H9 (cell line): ENCODE results near the gene ACTN1. TPM values are rescaled to one million over a fixed set of nuclear protein-coding genes. Genes with fewer than 3 reads are reported as not detected.

Experiments
- DNase-seq: peaks from one replicate; pipeline ENCODE4 v3.0.0-alpha.2; 2017
- H2AFZ ChIP-seq: one replicate; pipeline ENCODE4 v1.6.1; 2013; ENCODE audit warnings: mild to moderate bottlenecking, low read length, control low read depth, moderate library complexity
- H2AK5ac ChIP-seq: 2 replicates; pipeline ENCODE4 v1.6.1; 2013; ENCODE audit warnings: low read length, control low read depth, mixed read lengths; ENCODE audit not compliant: insufficient read length
- H2BK120ac ChIP-seq: one replicate; pipeline ENCODE4 v1.6.1; 2013; ENCODE audit warnings: low read depth, mild to moderate bottlenecking, low read length, control low read depth, inconsistent platforms; ENCODE audit not compliant: poor library complexity, severe bottlenecking
- H2BK12ac ChIP-seq: 2 replicates; pipeline ENCODE4 v1.6.1; 2013; ENCODE audit warnings: low read length, control low read depth, mixed read lengths, low read depth; ENCODE audit not compliant: insufficient read length
- H2BK15ac ChIP-seq: 2 replicates; pipeline ENCODE4 v1.6.1; 2013; ENCODE audit warnings: low read depth, low read length, control low read depth
- H2BK20ac ChIP-seq: one replicate; pipeline ENCODE4 v1.6.1; 2013; ENCODE audit warnings: low read depth, mild to moderate bottlenecking, low read length, control low read depth, inconsistent platforms; ENCODE audit not compliant: poor library complexity, severe bottlenecking
- H2BK5ac ChIP-seq: 2 replicates; pipeline ENCODE4 v1.6.1; 2013; ENCODE audit warnings: low read length, control low read depth, mixed read lengths; ENCODE audit not compliant: insufficient read length
- H3K14ac ChIP-seq: 2 replicates; pipeline ENCODE4 v1.6.1; 2013; ENCODE audit warnings: low read length, control low read depth; ENCODE audit not compliant: insufficient read depth
- H3K18ac ChIP-seq: 2 replicates; pipeline ENCODE4 v1.6.1; 2013; ENCODE audit warnings: low read depth, mild to moderate bottlenecking, mixed read lengths, low read length, control low read depth; ENCODE audit not compliant: insufficient read length
- H3K23ac ChIP-seq: 2 replicates; pipeline ENCODE4 v1.6.1; 2013; ENCODE audit warnings: low read length, control low read depth, mixed read lengths, low read depth; ENCODE audit not compliant: insufficient read length
- H3K23me2 ChIP-seq: 2 replicates; pipeline ENCODE4 v1.6.1; 2013; ENCODE audit warnings: low read depth, mild to moderate bottlenecking, mixed read lengths, low read length, control low read depth; ENCODE audit not compliant: insufficient read length, poor library complexity, severe bottlenecking
- H3K27ac ChIP-seq: 2 replicates; pipeline ENCODE4 v1.5.1; 2013; ENCODE audit warnings: low read length, control low read depth, mixed read lengths, low read depth; ENCODE audit not compliant: insufficient read length
- H3K27me3 ChIP-seq: 2 replicates; pipeline ENCODE4 v1.6.1; 2013; ENCODE audit warnings: low read length, control low read depth, inconsistent platforms; ENCODE audit not compliant: insufficient read depth
- H3K4ac ChIP-seq: 2 replicates; pipeline ENCODE4 v1.6.1; 2013; ENCODE audit warnings: low read depth, mild to moderate bottlenecking, control low read depth, inconsistent platforms, low read length, moderate library complexity
- H3K4me1 ChIP-seq: 2 replicates; pipeline ENCODE4 v1.6.1; 2013; ENCODE audit warnings: low read length, control low read depth, inconsistent platforms; ENCODE audit not compliant: insufficient read depth
- H3K4me2 ChIP-seq: 2 replicates; pipeline ENCODE4 v1.6.1; 2013; ENCODE audit warnings: low read length, control low read depth, mixed read lengths; ENCODE audit not compliant: insufficient read length, insufficient read depth
- H3K56ac ChIP-seq: 2 replicates; pipeline ENCODE4 v1.6.1; 2013; ENCODE audit warnings: low read depth, mild to moderate bottlenecking, mixed read lengths, low read length, control low read depth; ENCODE audit not compliant: insufficient read length
- H3K79me1 ChIP-seq: 2 replicates; pipeline ENCODE4 v1.6.1; 2013; ENCODE audit warnings: low read depth, mild to moderate bottlenecking, moderate library complexity, low read length, control low read depth, inconsistent platforms; ENCODE audit not compliant: insufficient read depth, poor library complexity, severe bottlenecking
- H3K79me2 ChIP-seq: 2 replicates; pipeline ENCODE4 v1.6.1; 2013; ENCODE audit warnings: low read length, control low read depth, inconsistent platforms; ENCODE audit not compliant: insufficient read depth
- H3K9ac ChIP-seq: 2 replicates; pipeline ENCODE4 v1.6.1; 2013; ENCODE audit warnings: low read length, control low read depth, mixed read lengths; ENCODE audit not compliant: insufficient read length; ENCODE audit errors: extremely low read depth
- H3K9me3 ChIP-seq: one replicate; pipeline ENCODE4 v1.6.1; 2013; ENCODE audit warnings: low read depth, low read length, inconsistent platforms; ENCODE audit not compliant: control insufficient read depth
- H3T11ph ChIP-seq: one replicate; pipeline ENCODE4 v1.6.1; 2013; ENCODE audit warnings: mild to moderate bottlenecking, low read length, control low read depth, inconsistent platforms
- H4K20me1 ChIP-seq: one replicate; pipeline ENCODE4 v1.6.1; 2013; ENCODE audit not compliant: control insufficient read depth, insufficient read length, insufficient read depth
- H4K5ac ChIP-seq: 2 replicates; pipeline ENCODE4 v1.6.1; 2013; ENCODE audit warnings: low read depth, mild to moderate bottlenecking, mixed read lengths, low read length, control low read depth; ENCODE audit not compliant: insufficient read length
- H4K8ac ChIP-seq: replicated peaks from 2 replicates; pipeline ENCODE4 v1.6.1; 2013; ENCODE audit warnings: low read length, control low read depth, mixed read lengths, low read depth; ENCODE audit not compliant: insufficient read length
- H4K91ac ChIP-seq: 2 replicates; pipeline ENCODE4 v1.6.1; 2013; ENCODE audit warnings: low read depth, mild to moderate bottlenecking, moderate library complexity, mixed read lengths, low read length, control low read depth; ENCODE audit not compliant: insufficient read length
- H3K27ac Mint-ChIP-seq, 3 experiments: 2 replicates in 2 of 3; 3 replicates in 1 of 3; pipeline ENCODE4 v1.8.0; 2020 to 2021; ENCODE audit warnings: mixed read lengths in 3 of 3, mild to moderate bottlenecking in 1 of 3, moderate library complexity in 1 of 3
- H3K27me3 Mint-ChIP-seq: 2 replicates; pipeline ENCODE4 v1.8.0; 2021; ENCODE audit warnings: low read depth, mild to moderate bottlenecking, moderate library complexity, mixed read lengths
- H3K36me3 Mint-ChIP-seq, 3 experiments: 2 replicates in 2 of 3; 3 replicates in 1 of 3; pipeline ENCODE4 v1.8.0; 2020 to 2021; ENCODE audit warnings: low read depth in 3 of 3, mixed read lengths in 3 of 3; ENCODE audit not compliant: insufficient read depth in 1 of 3
- H3K4me1 Mint-ChIP-seq, 2 experiments: 2 replicates each; pipeline ENCODE4 v1.8.0; 2020; ENCODE audit warnings: mixed read lengths in 2 of 2
- H3K4me3 Mint-ChIP-seq, 2 experiments: 2 replicates in 1 of 2; 3 replicates in 1 of 2; pipeline ENCODE4 v1.8.0; 2020 to 2021; ENCODE audit warnings: mild to moderate bottlenecking in 2 of 2, mixed read lengths in 2 of 2, moderate library complexity in 1 of 2
- H3K9me3 Mint-ChIP-seq, 2 experiments: 2 replicates in 1 of 2; 3 replicates in 1 of 2; pipeline ENCODE4 v1.8.0; 2020; ENCODE audit warnings: mild to moderate bottlenecking in 2 of 2, mixed read lengths in 2 of 2, moderate library complexity in 1 of 2
- CTCF ChIP-seq: fragments of 200-600 bp; sonication (generic); conservative IDR thresholded peaks from 3 replicates; pipeline ENCODE4 v1.8.0; 2021; ENCODE audit warnings: antibody characterized with exemption, mild to moderate bottlenecking
- WGBS: extraction: QIAGEN DNeasy Blood & Tissue Kit; methylation state at CpG from one replicate; pipeline ENCODE4 v1.1.7; 2013; ENCODE audit warnings: missing lambda C conversion rate, low lambda C conversion rate, mixed read lengths; ENCODE audit not compliant: insufficient read length; ENCODE audit errors: extremely low coverage; 5-methylcytosine and 5-hydroxymethylcytosine counted together
- total RNA-seq: library from RNA; stranded (reverse); gene quantifications from 2 replicates; pipeline ENCODE4 v1.2.1, GENCODE V29; 2021

The ACTN1 gene
- total RNA-seq, 1 experiment from 2014 or later: 219 TPM

- no peak overlapping the region for H2BK120ac ChIP-seq
- H3K4me2 ChIP-seq: no peak overlapping the region
- Mint-ChIP-seq H3K4me1 (no peaks in the 10 kb centered on the region), H3K27ac (no peak overlapping the region), H3K36me3 (peaks cover 39 to 92% (median 90%) of the 10 kb centered on the region in 3 experiments; a peak in 6 of 7 replicates), H3K9me3 (no peaks in the 10 kb centered on the region), H3K27me3 (no peaks in the 10 kb centered on the region), H3K4me3 (no peak overlapping the region)
- no peak overlapping the region for H3K56ac ChIP-seq
- no peaks in the 10 kb centered on the region for H3K9me3 ChIP-seq
- no peak overlapping the region for H2AK5ac ChIP-seq
- H3K4ac ChIP-seq: no peak overlapping the region
- H2BK5ac ChIP-seq: no peak overlapping the region
- H3T11ph ChIP-seq: no peak overlapping the region
- no peak overlapping the region for H3K27ac ChIP-seq
- no peak overlapping the region for H4K8ac ChIP-seq
- no peak overlapping the region for H3K9ac ChIP-seq
- no peak overlapping the region for H2AFZ ChIP-seq
- no peak for TF ChIP-seq CTCF
- H3K79me2 ChIP-seq: no peaks in the 10 kb centered on the region
- H4K20me1 ChIP-seq: no peaks in the 10 kb centered on the region
- H3K23ac ChIP-seq: no peak overlapping the region
- H3K14ac ChIP-seq: no peak overlapping the region
- no peak overlapping the region for H2BK15ac ChIP-seq
- H3K79me1 ChIP-seq: no peaks in the 10 kb centered on the region
- H4K91ac ChIP-seq: no peak overlapping the region
- no CpG with 5 or more reads among the region's 20 CpGs for WGBS
- no peak overlapping the region for H2BK20ac ChIP-seq
- H3K4me1 ChIP-seq: no peaks in the 10 kb centered on the region
- no peak overlapping the region for H4K5ac ChIP-seq
- H3K18ac ChIP-seq: no peak overlapping the region
- no peaks in the 10 kb centered on the region for H3K23me2 ChIP-seq
- no peak overlapping the region for H2BK12ac ChIP-seq
- H3K27me3 ChIP-seq: no peaks in the 10 kb centered on the region
- DNase-seq: no peak
Measured at GRCh38 chr14:68878908-68879307, 100.2 kb downstream of the ACTN1 start.
